H9 (cell line): Measurements from ENCODE around the gene IL1RAPL2. TPM values are rescaled to one million over a fixed set of nuclear protein-coding genes. Genes with fewer than 3 reads are reported as not detected.

Source experiments
- DNase-seq: peaks from one replicate; pipeline ENCODE4 v3.0.0-alpha.2; 2017
- H2AFZ ChIP-seq: one replicate; pipeline ENCODE4 v1.6.1; 2013; ENCODE audit warnings: mild to moderate bottlenecking, low read length, control low read depth, moderate library complexity
- H2AK5ac ChIP-seq: 2 replicates; pipeline ENCODE4 v1.6.1; 2013; ENCODE audit warnings: low read length, control low read depth, mixed read lengths; ENCODE audit not compliant: insufficient read length
- H2BK120ac ChIP-seq: one replicate; pipeline ENCODE4 v1.6.1; 2013; ENCODE audit warnings: low read depth, mild to moderate bottlenecking, low read length, control low read depth, inconsistent platforms; ENCODE audit not compliant: poor library complexity, severe bottlenecking
- H2BK12ac ChIP-seq: 2 replicates; pipeline ENCODE4 v1.6.1; 2013; ENCODE audit warnings: low read length, control low read depth, mixed read lengths, low read depth; ENCODE audit not compliant: insufficient read length
- H2BK15ac ChIP-seq: 2 replicates; pipeline ENCODE4 v1.6.1; 2013; ENCODE audit warnings: low read depth, low read length, control low read depth
- H2BK20ac ChIP-seq: one replicate; pipeline ENCODE4 v1.6.1; 2013; ENCODE audit warnings: low read depth, mild to moderate bottlenecking, low read length, control low read depth, inconsistent platforms; ENCODE audit not compliant: poor library complexity, severe bottlenecking
- H2BK5ac ChIP-seq: 2 replicates; pipeline ENCODE4 v1.6.1; 2013; ENCODE audit warnings: low read length, control low read depth, mixed read lengths; ENCODE audit not compliant: insufficient read length
- H3K14ac ChIP-seq: 2 replicates; pipeline ENCODE4 v1.6.1; 2013; ENCODE audit warnings: low read length, control low read depth; ENCODE audit not compliant: insufficient read depth
- H3K18ac ChIP-seq: 2 replicates; pipeline ENCODE4 v1.6.1; 2013; ENCODE audit warnings: low read depth, mild to moderate bottlenecking, mixed read lengths, low read length, control low read depth; ENCODE audit not compliant: insufficient read length
- H3K23ac ChIP-seq: 2 replicates; pipeline ENCODE4 v1.6.1; 2013; ENCODE audit warnings: low read length, control low read depth, mixed read lengths, low read depth; ENCODE audit not compliant: insufficient read length
- H3K23me2 ChIP-seq: 2 replicates; pipeline ENCODE4 v1.6.1; 2013; ENCODE audit warnings: low read depth, mild to moderate bottlenecking, mixed read lengths, low read length, control low read depth; ENCODE audit not compliant: insufficient read length, poor library complexity, severe bottlenecking
- H3K27ac ChIP-seq: 2 replicates; pipeline ENCODE4 v1.5.1; 2013; ENCODE audit warnings: low read length, control low read depth, mixed read lengths, low read depth; ENCODE audit not compliant: insufficient read length
- H3K27me3 ChIP-seq: 2 replicates; pipeline ENCODE4 v1.6.1; 2013; ENCODE audit warnings: low read length, control low read depth, inconsistent platforms; ENCODE audit not compliant: insufficient read depth
- H3K4ac ChIP-seq: 2 replicates; pipeline ENCODE4 v1.6.1; 2013; ENCODE audit warnings: low read depth, mild to moderate bottlenecking, control low read depth, inconsistent platforms, low read length, moderate library complexity
- H3K4me1 ChIP-seq: 2 replicates; pipeline ENCODE4 v1.6.1; 2013; ENCODE audit warnings: low read length, control low read depth, inconsistent platforms; ENCODE audit not compliant: insufficient read depth
- H3K4me2 ChIP-seq: 2 replicates; pipeline ENCODE4 v1.6.1; 2013; ENCODE audit warnings: low read length, control low read depth, mixed read lengths; ENCODE audit not compliant: insufficient read length, insufficient read depth
- H3K56ac ChIP-seq: 2 replicates; pipeline ENCODE4 v1.6.1; 2013; ENCODE audit warnings: low read depth, mild to moderate bottlenecking, mixed read lengths, low read length, control low read depth; ENCODE audit not compliant: insufficient read length
- H3K79me1 ChIP-seq: 2 replicates; pipeline ENCODE4 v1.6.1; 2013; ENCODE audit warnings: low read depth, mild to moderate bottlenecking, moderate library complexity, low read length, control low read depth, inconsistent platforms; ENCODE audit not compliant: insufficient read depth, poor library complexity, severe bottlenecking
- H3K79me2 ChIP-seq: 2 replicates; pipeline ENCODE4 v1.6.1; 2013; ENCODE audit warnings: low read length, control low read depth, inconsistent platforms; ENCODE audit not compliant: insufficient read depth
- H3K9ac ChIP-seq: 2 replicates; pipeline ENCODE4 v1.6.1; 2013; ENCODE audit warnings: low read length, control low read depth, mixed read lengths; ENCODE audit not compliant: insufficient read length; ENCODE audit errors: extremely low read depth
- H3K9me3 ChIP-seq: one replicate; pipeline ENCODE4 v1.6.1; 2013; ENCODE audit warnings: low read depth, low read length, inconsistent platforms; ENCODE audit not compliant: control insufficient read depth
- H3T11ph ChIP-seq: one replicate; pipeline ENCODE4 v1.6.1; 2013; ENCODE audit warnings: mild to moderate bottlenecking, low read length, control low read depth, inconsistent platforms
- H4K20me1 ChIP-seq: one replicate; pipeline ENCODE4 v1.6.1; 2013; ENCODE audit not compliant: control insufficient read depth, insufficient read length, insufficient read depth
- H4K5ac ChIP-seq: 2 replicates; pipeline ENCODE4 v1.6.1; 2013; ENCODE audit warnings: low read depth, mild to moderate bottlenecking, mixed read lengths, low read length, control low read depth; ENCODE audit not compliant: insufficient read length
- H4K8ac ChIP-seq: replicated peaks from 2 replicates; pipeline ENCODE4 v1.6.1; 2013; ENCODE audit warnings: low read length, control low read depth, mixed read lengths, low read depth; ENCODE audit not compliant: insufficient read length
- H4K91ac ChIP-seq: 2 replicates; pipeline ENCODE4 v1.6.1; 2013; ENCODE audit warnings: low read depth, mild to moderate bottlenecking, moderate library complexity, mixed read lengths, low read length, control low read depth; ENCODE audit not compliant: insufficient read length
- H3K27ac Mint-ChIP-seq, 3 experiments: 2 replicates in 2 of 3; 3 replicates in 1 of 3; pipeline ENCODE4 v1.8.0; 2020 to 2021; ENCODE audit warnings: mixed read lengths in 3 of 3, mild to moderate bottlenecking in 1 of 3, moderate library complexity in 1 of 3
- H3K27me3 Mint-ChIP-seq: 2 replicates; pipeline ENCODE4 v1.8.0; 2021; ENCODE audit warnings: low read depth, mild to moderate bottlenecking, moderate library complexity, mixed read lengths
- H3K36me3 Mint-ChIP-seq, 3 experiments: 2 replicates in 2 of 3; 3 replicates in 1 of 3; pipeline ENCODE4 v1.8.0; 2020 to 2021; ENCODE audit warnings: low read depth in 3 of 3, mixed read lengths in 3 of 3; ENCODE audit not compliant: insufficient read depth in 1 of 3
- H3K4me1 Mint-ChIP-seq, 2 experiments: 2 replicates each; pipeline ENCODE4 v1.8.0; 2020; ENCODE audit warnings: mixed read lengths in 2 of 2
- H3K4me3 Mint-ChIP-seq, 2 experiments: 2 replicates in 1 of 2; 3 replicates in 1 of 2; pipeline ENCODE4 v1.8.0; 2020 to 2021; ENCODE audit warnings: mild to moderate bottlenecking in 2 of 2, mixed read lengths in 2 of 2, moderate library complexity in 1 of 2
- H3K9me3 Mint-ChIP-seq, 2 experiments: 2 replicates in 1 of 2; 3 replicates in 1 of 2; pipeline ENCODE4 v1.8.0; 2020; ENCODE audit warnings: mild to moderate bottlenecking in 2 of 2, mixed read lengths in 2 of 2, moderate library complexity in 1 of 2
- CTCF ChIP-seq: fragments of 200-600 bp; sonication (generic); conservative IDR thresholded peaks from 3 replicates; pipeline ENCODE4 v1.8.0; 2021; ENCODE audit warnings: antibody characterized with exemption, mild to moderate bottlenecking
- total RNA-seq: library from RNA; stranded (reverse); gene quantifications from 2 replicates; pipeline ENCODE4 v1.2.1, GENCODE V29; 2021

The IL1RAPL2 gene
- total RNA-seq, 1 experiment from 2014 or later = not detected

- no peak for TF ChIP-seq CTCF
- Histone ChIP-seq H2BK12ac (no peak overlapping the region), H3K9me3 (no peaks in the 10 kb centered on the region), H2AK5ac (no peak overlapping the region), H3K79me2 (no peaks in the 10 kb centered on the region), H3K18ac (no peak overlapping the region), H3K4me1 (no peaks in the 10 kb centered on the region), H3K27me3 (no peaks in the 10 kb centered on the region), H3K79me1 (no peaks in the 10 kb centered on the region), H3K23me2 (no peaks in the 10 kb centered on the region), H3K4me2 (no peak overlapping the region), H2BK5ac (no peak overlapping the region), H2BK20ac (no peak overlapping the region), H4K8ac (no peak overlapping the region), H2BK120ac (no peak overlapping the region), H2BK15ac (no peak overlapping the region), H3K23ac (no peak overlapping the region), H4K20me1 (no peaks in the 10 kb centered on the region), H3T11ph (no peak overlapping the region), H4K5ac (no peak overlapping the region), H3K27ac (no peak overlapping the region), H2AFZ (no peak overlapping the region), H3K9ac (no peak overlapping the region), H3K4ac (no peak overlapping the region), H4K91ac (no peak overlapping the region), H3K14ac (no peak overlapping the region), H3K56ac (no peak overlapping the region)
- peaks cover 0 to 32% of the 10 kb centered on the region in 2 experiments; a peak in 2 of 5 replicates for H3K9me3 Mint-ChIP-seq
- DNase-seq = no peak
- H3K27ac Mint-ChIP-seq = no peak overlapping the region
- peaks cover 0 to 7% (median 0%) of the 10 kb centered on the region in 3 experiments; a peak in 3 of 7 replicates for H3K36me3 Mint-ChIP-seq
- H3K4me1 Mint-ChIP-seq = no peaks in the 10 kb centered on the region
- H3K4me3 Mint-ChIP-seq = no peak overlapping the region
- no peaks in the 10 kb centered on the region; the same call in 1 of the 2 replicates for H3K27me3 Mint-ChIP-seq
Measured at GRCh38 chrX:105451401-105451800, 885.4 kb downstream of the IL1RAPL2 start.
